Stimulated activated naive CD8-positive, alpha-beta T cell treated with anti-CD3 and anti-CD28 coated beads, Interleukin-15, Interleukin-2, amounts not matched to agents 100 ng/mL and 50 ng/mL, for 24 hours (primary cell): Measurements from ENCODE around the gene MRPL3.

ENCODE experiments used
- H3K27ac Mint-ChIP-seq: one replicate; pipeline ENCODE4 v1.8.0; 2021; ENCODE audit warnings: mild to moderate bottlenecking, mixed read lengths
- H3K27me3 Mint-ChIP-seq: one replicate; pipeline ENCODE4 v1.8.0; 2021; ENCODE audit warnings: mixed read lengths
- H3K36me3 Mint-ChIP-seq: one replicate; pipeline ENCODE4 v1.8.0; 2021; ENCODE audit warnings: low read depth, mixed read lengths
- H3K4me1 Mint-ChIP-seq: one replicate; pipeline ENCODE4 v1.8.0; 2021; ENCODE audit warnings: low read depth, mixed read lengths
- H3K4me3 Mint-ChIP-seq: one replicate; pipeline ENCODE4 v1.8.0; 2021; ENCODE audit warnings: mild to moderate bottlenecking, mixed read lengths
- H3K9me3 Mint-ChIP-seq: one replicate; pipeline ENCODE4 v1.8.0; 2021; ENCODE audit warnings: mixed read lengths

MRPL3 gene

GRCh38 chr3:131502530-131503319 lies at the start of gene MRPL3:
TSS of gene MRPL3 (minus strand) at chr3:131502971. CDS start at chr3:131502821, 150 bp downstream.
- Mint-ChIP-seq H3K4me3 (peak within 1 kb of the TSS; percentile 99), H3K9me3 (no peaks in the 10 kb centered on the region), H3K4me1 (peaks cover 42% of the 10 kb centered on the region), H3K36me3 (peaks cover 45% of the 10 kb centered on the region), H3K27me3 (no peaks in the 10 kb centered on the region), H3K27ac (peak within 1 kb of the TSS; percentile 98)

GRCh38 chr3:131551761-131552160 lies 49.0 kb upstream of the MRPL3 start:
- peaks cover 26% of the 10 kb centered on the region for H3K27me3 Mint-ChIP-seq
- H3K4me3 Mint-ChIP-seq = no peak overlapping the region
- no peaks in the 10 kb centered on the region for H3K9me3 Mint-ChIP-seq
- H3K27ac Mint-ChIP-seq = no peak overlapping the region
- H3K36me3 Mint-ChIP-seq = no peaks in the 10 kb centered on the region
- H3K4me1 Mint-ChIP-seq = no peaks in the 10 kb centered on the region

GRCh38 chr3:131550562-131551465 lies 48.0 kb upstream of the MRPL3 start:
- H3K4me3 Mint-ChIP-seq = no peak overlapping the region
- no peak overlapping the region for H3K27ac Mint-ChIP-seq
- no peaks in the 10 kb centered on the region for H3K9me3 Mint-ChIP-seq
- no peaks in the 10 kb centered on the region for H3K4me1 Mint-ChIP-seq
- peaks cover 26% of the 10 kb centered on the region for H3K27me3 Mint-ChIP-seq
- H3K36me3 Mint-ChIP-seq = no peaks in the 10 kb centered on the region

- H3K27me3 Mint-ChIP-seq = peaks cover 31% of the 10 kb centered on the region
- no peak overlapping the region for H3K27ac Mint-ChIP-seq
- no peaks in the 10 kb centered on the region for H3K4me1 Mint-ChIP-seq
Observed at GRCh38 chr3:131549340-131549739, 46.6 kb upstream of the MRPL3 start.

GRCh38 chr3:131547585-131547984 lies 44.8 kb upstream of the MRPL3 start:
- Mint-ChIP-seq H3K27me3 (peaks cover 24% of the 10 kb centered on the region), H3K27ac (no peak overlapping the region)

More at GRCh38 chr3:131549340-131549739, 46.6 kb upstream of the MRPL3 start:
- H3K36me3 Mint-ChIP-seq = no peaks in the 10 kb centered on the region
- H3K4me3 Mint-ChIP-seq = no peak overlapping the region
- H3K9me3 Mint-ChIP-seq = no peaks in the 10 kb centered on the region

GRCh38 chr3:131546441-131546840 lies 43.7 kb upstream of the MRPL3 start:
- no peaks in the 10 kb centered on the region for H3K9me3 Mint-ChIP-seq
- H3K27me3 Mint-ChIP-seq = peaks cover 19% of the 10 kb centered on the region
- no peaks in the 10 kb centered on the region for H3K4me1 Mint-ChIP-seq
- H3K4me3 Mint-ChIP-seq = no peak overlapping the region
- H3K27ac Mint-ChIP-seq = no peak overlapping the region
- no peaks in the 10 kb centered on the region for H3K36me3 Mint-ChIP-seq

More at GRCh38 chr3:131547585-131547984, 44.8 kb upstream of the MRPL3 start:
- H3K4me3 Mint-ChIP-seq = no peak overlapping the region
- no peaks in the 10 kb centered on the region for H3K4me1 Mint-ChIP-seq
- H3K9me3 Mint-ChIP-seq = no peaks in the 10 kb centered on the region
- no peaks in the 10 kb centered on the region for H3K36me3 Mint-ChIP-seq

GRCh38 chr3:131544557-131544956 lies 41.8 kb upstream of the MRPL3 start:
- Mint-ChIP-seq H3K4me1 (no peaks in the 10 kb centered on the region), H3K4me3 (no peak overlapping the region), H3K36me3 (no peaks in the 10 kb centered on the region), H3K9me3 (no peaks in the 10 kb centered on the region), H3K27ac (no peak overlapping the region), H3K27me3 (peaks cover 11% of the 10 kb centered on the region)

- Mint-ChIP-seq H3K4me1 (no peaks in the 10 kb centered on the region), H3K9me3 (no peaks in the 10 kb centered on the region)
Observed at GRCh38 chr3:131543714-131544113, 40.9 kb upstream of the MRPL3 start.

GRCh38 chr3:131541288-131541687 lies 38.5 kb upstream of the MRPL3 start:
- Mint-ChIP-seq H3K36me3 (no peaks in the 10 kb centered on the region), H3K27me3 (peaks cover 9% of the 10 kb centered on the region), H3K4me1 (no peaks in the 10 kb centered on the region), H3K4me3 (no peak overlapping the region), H3K9me3 (no peaks in the 10 kb centered on the region), H3K27ac (no peak overlapping the region)

More at GRCh38 chr3:131543714-131544113, 40.9 kb upstream of the MRPL3 start:
- Mint-ChIP-seq H3K27me3 (peaks cover 9% of the 10 kb centered on the region), H3K27ac (no peak overlapping the region), H3K36me3 (no peaks in the 10 kb centered on the region), H3K4me3 (no peak overlapping the region)

GRCh38 chr3:131540821-131541220 lies 38.0 kb upstream of the MRPL3 start:
- H3K4me1 Mint-ChIP-seq = no peaks in the 10 kb centered on the region
- no peaks in the 10 kb centered on the region for H3K9me3 Mint-ChIP-seq
- no peak overlapping the region for H3K4me3 Mint-ChIP-seq
- H3K36me3 Mint-ChIP-seq = no peaks in the 10 kb centered on the region
- H3K27me3 Mint-ChIP-seq = peaks cover 9% of the 10 kb centered on the region
- H3K27ac Mint-ChIP-seq = no peak overlapping the region

GRCh38 chr3:131540143-131540542 lies 37.4 kb upstream of the MRPL3 start:
- Mint-ChIP-seq H3K4me1 (no peaks in the 10 kb centered on the region), H3K27me3 (peaks cover 9% of the 10 kb centered on the region), H3K27ac (no peak overlapping the region), H3K9me3 (no peaks in the 10 kb centered on the region), H3K4me3 (no peak overlapping the region), H3K36me3 (no peaks in the 10 kb centered on the region)

- peaks cover 8% of the 10 kb centered on the region for H3K27me3 Mint-ChIP-seq
- no peaks in the 10 kb centered on the region for H3K36me3 Mint-ChIP-seq
- H3K27ac Mint-ChIP-seq = no peak overlapping the region
Observed at GRCh38 chr3:131538968-131539367, 36.2 kb upstream of the MRPL3 start.

GRCh38 chr3:131537531-131537930 lies 34.8 kb upstream of the MRPL3 start:
- H3K36me3 Mint-ChIP-seq = no peaks in the 10 kb centered on the region
- H3K27me3 Mint-ChIP-seq = peaks cover 13% of the 10 kb centered on the region
- H3K9me3 Mint-ChIP-seq = peaks cover under 1% of the 10 kb centered on the region
- no peak overlapping the region for H3K4me3 Mint-ChIP-seq
- no peaks in the 10 kb centered on the region for H3K4me1 Mint-ChIP-seq
- no peak overlapping the region for H3K27ac Mint-ChIP-seq

More at GRCh38 chr3:131538968-131539367, 36.2 kb upstream of the MRPL3 start:
- Mint-ChIP-seq H3K4me1 (no peaks in the 10 kb centered on the region), H3K9me3 (no peaks in the 10 kb centered on the region), H3K4me3 (no peak overlapping the region)

- Mint-ChIP-seq H3K36me3 (no peaks in the 10 kb centered on the region), H3K27me3 (peaks cover 22% of the 10 kb centered on the region), H3K4me1 (no peaks in the 10 kb centered on the region), H3K9me3 (peaks cover 6% of the 10 kb centered on the region), H3K4me3 (no peak overlapping the region), H3K27ac (no peak overlapping the region)
Observed at GRCh38 chr3:131535596-131535995, 32.8 kb upstream of the MRPL3 start.

- H3K4me1 Mint-ChIP-seq = no peaks in the 10 kb centered on the region
- no peaks in the 10 kb centered on the region for H3K36me3 Mint-ChIP-seq
- no peak overlapping the region for H3K27ac Mint-ChIP-seq
- H3K4me3 Mint-ChIP-seq = no peak overlapping the region
- H3K27me3 Mint-ChIP-seq = peaks cover 22% of the 10 kb centered on the region
- peaks cover 6% of the 10 kb centered on the region for H3K9me3 Mint-ChIP-seq
Observed at GRCh38 chr3:131535131-131535530, 32.4 kb upstream of the MRPL3 start.
